HG03103 (cell line): ENCODE measurements around the gene BCL2L2.
"Not testable (repeated sequence)": the region's sequence is repeated elsewhere in the genome, so short reads cannot be mapped to it uniquely, and the experiment has no call there.

Experiments used
- ATAC-seq: cut with Tn5 transposase; IDR thresholded peaks from one replicate; pipeline ENCODE4 v1.9.1; 2021; ENCODE audit warnings: low read depth; ENCODE audit not compliant: unreplicated experiment

Gene BCL2L2

DNA sequence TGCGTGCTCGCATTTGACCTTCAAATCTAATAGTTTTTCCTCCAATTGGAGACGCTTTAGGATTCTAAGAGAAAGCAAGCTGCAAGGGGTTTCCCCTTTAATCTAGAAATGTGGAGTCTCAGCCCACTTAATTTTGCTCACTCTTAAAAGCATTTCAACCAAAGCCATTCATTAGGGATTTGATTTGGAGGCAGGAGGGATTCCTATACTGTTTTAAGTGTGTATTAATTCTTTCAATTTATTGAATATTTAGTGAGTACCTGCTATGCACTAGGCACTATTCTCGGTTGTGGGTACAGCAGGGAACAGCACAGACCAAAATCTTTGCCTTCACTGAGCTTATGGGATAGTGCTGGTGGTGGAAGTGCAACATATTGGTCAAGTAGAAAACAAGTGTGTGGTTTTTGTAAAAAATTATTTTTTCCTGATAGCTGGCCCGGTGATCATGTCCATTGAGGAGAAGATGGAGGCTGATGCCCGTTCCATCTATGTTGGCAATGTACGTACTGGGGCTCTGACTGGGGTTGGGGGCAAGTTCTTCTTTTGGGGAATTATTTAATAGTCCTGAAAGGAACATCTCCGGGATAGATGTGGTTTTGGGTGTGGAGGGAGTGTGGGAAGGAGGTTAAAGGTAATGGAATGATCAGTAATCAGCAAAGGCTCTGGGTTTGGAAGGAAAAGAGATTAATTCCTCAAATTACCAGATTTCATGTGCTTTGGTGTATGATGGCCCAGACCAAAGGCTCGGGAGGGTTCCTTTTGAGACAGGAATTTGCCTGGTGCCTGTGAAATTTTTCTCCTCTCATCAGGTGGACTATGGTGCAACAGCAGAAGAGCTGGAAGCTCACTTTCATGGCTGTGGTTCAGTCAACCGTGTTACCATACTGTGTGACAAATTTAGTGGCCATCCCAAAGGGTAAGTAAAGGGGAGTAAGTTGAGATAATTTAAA lies 16.2 kb downstream of the BCL2L2 start:
- ATAC-seq: no peak

DNA sequence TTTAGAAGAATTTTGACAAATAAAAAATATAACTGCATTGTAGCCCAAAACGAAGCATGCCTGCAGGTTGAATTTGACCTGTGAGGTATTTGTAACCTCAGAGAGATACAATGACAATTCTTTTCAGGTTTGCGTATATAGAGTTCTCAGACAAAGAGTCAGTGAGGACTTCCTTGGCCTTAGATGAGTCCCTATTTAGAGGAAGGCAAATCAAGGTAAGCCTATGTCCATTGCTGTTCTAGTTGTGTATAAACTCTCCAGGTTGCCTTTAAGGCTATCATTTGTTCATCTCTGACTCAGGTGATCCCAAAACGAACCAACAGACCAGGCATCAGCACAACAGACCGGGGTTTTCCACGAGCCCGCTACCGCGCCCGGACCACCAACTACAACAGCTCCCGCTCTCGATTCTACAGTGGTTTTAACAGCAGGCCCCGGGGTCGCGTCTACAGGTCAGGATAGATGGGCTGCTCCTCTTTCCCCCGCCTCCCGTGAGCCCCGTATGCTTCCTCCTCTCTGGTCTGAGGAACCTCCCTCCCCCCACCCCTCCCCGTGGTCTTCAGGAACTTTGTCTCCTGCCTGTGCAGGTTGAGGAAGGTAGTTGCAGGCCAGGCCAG lies 17.3 kb downstream of the BCL2L2 start:
- ATAC-seq: no peak

DNA sequence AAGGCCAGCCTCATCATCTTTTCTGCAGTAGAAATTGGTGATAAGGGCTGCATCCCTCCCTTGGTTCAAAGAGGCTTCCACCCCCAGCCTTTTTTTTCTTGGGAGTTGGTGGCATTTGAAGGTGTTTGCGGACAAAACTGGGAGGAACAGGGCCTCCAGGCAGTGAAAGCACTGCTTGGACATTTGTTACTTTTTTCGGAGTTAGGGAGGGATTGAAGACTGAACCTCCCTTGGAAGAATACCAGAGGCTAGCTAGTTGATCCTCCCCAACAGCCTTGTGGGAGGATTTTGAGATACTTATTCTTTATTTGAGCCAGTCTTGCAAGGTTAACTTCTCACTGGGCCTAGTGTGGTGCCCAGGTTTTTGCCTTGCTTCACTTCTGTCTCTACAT lies 17.8 kb downstream of the BCL2L2 start:
- ATAC-seq: no peak

DNA sequence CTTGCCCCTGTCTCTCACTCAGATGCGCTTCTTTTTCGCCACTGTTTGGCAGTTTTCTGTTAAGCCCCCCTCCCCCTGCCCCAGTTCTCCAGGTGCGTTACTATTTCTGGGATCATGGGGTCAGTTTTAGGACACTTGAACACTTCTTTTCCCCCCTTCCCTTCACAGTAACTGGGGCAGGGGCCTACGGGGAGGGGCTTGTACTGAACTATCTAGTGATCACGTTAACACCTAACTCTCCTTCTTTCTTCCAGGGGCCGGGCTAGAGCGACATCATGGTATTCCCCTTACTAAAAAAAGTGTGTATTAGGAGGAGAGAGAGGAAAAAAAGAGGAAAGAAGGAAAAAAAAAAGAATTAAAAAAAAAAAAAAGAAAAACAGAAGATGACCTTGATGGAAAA lies 18.4 kb downstream of the BCL2L2 start:
- no peak for ATAC-seq

DNA sequence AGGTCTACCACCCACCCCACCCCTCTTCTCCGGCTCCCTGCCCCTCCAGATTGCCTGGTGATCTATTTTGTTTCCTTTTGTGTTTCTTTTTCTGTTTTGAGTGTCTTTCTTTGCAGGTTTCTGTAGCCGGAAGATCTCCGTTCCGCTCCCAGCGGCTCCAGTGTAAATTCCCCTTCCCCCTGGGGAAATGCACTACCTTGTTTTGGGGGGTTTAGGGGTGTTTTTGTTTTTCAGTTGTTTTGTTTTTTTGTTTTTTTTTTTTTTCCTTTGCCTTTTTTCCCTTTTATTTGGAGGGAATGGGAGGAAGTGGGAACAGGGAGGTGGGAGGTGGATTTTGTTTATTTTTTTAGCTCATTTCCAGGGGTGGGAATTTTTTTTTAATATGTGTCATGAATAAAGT lies 19.1 kb downstream of the BCL2L2 start:
- ATAC-seq: not testable (repeated sequence)

DNA sequence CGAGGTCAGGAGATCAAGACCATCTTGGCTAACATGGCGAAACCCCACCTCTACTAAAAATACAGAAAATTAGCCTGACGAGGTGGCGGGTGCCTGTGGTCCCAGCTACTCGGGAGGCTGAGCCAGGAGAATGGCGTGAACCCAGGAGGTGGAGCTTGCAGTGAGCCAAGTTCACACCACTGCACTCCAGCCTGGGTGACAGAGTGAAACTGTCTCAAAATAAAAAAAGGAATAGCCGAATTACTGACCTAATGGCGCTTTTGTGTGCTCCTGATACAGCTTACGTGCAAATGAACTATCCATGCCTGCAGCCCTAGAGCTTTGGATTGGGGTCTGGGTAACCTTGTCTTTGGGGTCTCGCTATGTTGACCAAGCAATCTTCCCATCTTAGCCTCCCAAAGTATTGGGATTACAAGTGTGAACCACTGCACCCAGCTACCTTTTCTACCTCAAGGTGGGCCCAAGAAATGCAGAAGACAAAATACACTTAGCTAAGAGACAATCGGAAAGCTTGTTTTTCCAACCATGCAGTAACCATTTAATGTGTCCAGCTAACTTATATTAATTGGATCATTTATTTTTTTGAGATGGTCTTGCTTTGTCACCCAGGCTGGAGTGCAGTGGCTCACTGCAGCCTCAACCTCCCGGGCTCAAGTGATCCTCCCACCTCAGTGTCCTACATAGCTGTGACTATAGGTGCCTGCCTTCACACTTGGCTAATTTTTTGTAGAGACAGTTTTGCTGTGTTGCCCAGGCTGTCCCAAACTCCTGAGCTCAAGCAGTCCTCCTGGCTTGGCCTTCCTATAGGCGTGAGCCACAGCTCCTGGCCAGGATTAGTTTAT lies 20.1 kb downstream of the BCL2L2 start:
- ATAC-seq: no peak

DNA sequence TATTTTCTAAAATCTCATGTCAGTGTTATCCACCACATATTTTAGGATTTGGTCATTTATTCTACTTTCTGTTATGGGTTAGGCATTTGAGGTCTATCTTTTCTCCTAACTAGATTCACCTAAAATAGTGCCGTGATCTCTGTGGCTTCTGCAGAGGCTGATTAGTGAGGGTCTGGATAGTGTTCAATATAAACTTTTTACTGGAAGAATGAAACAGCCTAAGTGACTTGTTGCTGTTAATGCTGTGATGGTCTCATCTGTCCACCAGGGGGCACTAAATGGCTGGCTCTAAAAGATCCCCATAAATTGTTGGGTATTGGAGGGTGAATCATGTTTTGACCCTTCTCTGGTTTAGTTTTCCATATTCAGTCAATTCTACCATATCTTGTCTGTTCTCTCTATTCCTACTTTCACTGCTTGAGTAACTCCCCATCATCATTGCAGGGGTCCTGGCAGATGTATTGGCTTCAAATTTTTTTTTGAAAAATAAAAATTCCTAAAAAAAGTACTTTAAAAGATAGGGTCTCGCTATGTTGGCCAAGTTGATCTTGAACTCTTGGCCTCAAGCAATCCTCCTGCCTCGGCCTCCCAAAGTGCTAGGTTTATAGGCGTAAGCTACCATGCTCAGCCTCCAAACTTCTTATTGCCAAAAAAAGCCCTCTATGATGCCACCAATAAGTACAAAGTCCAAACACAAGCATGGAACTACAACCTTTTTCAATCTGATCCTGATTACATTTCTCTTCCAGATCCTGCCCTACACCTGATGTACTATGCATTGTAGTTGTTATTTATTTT lies 21.5 kb downstream of the BCL2L2 start:
- ATAC-seq: no peak

DNA sequence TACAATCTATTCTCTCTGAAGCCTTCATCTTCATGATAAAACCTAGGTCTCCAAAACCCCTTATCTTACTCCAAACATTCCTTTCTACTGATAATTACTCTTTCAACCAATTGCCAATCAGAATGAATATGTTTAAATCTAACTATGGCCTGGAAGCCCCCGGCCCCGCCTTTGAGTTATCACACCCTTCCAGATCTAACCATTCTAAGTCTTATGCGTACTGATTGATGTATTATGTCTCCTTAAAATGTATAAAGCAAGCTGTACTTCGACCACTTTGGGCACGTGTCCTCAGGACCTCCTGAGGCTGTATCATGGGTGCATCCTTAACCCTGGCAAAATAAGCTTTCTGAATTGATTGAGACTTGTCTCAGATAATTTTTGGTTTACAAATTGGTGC lies 29.0 kb downstream of the BCL2L2 start:
- no peak for ATAC-seq

DNA sequence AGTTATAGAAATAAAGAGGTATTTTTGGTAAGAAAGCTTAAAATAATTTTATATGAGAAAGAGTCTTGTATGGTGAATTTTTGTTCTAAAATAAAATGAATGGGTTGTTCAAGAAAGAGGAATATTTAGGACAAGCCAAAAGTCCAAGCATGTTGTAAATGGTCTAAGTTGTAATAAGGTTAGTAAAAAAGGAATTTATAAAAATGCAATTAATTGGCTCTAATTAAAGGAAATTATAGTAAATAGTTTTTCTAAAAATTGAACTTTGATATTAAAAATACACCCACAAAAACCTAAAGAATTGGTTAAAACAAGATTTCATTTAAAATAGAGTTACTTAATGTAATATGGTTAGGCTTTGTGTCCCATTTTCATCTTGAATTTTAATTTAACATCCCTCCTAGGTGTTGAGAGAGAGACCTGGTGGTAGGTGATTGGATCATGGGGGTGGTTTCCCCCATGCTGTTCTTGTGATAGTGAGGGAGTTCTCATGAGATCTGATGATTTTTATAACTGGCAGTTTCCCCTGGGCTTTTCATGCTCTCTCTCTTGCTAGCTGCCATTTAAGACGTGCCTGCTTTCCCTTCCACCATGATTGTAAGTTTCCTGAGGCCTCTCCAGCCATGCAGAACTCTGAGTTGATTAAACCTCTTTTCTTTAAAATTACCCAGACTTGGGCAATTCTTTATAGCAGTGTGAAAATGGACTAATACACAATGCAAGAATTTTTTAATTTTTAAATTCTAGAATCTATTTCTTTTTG lies 33.1 kb downstream of the BCL2L2 start:
- ATAC-seq: no peak

DNA sequence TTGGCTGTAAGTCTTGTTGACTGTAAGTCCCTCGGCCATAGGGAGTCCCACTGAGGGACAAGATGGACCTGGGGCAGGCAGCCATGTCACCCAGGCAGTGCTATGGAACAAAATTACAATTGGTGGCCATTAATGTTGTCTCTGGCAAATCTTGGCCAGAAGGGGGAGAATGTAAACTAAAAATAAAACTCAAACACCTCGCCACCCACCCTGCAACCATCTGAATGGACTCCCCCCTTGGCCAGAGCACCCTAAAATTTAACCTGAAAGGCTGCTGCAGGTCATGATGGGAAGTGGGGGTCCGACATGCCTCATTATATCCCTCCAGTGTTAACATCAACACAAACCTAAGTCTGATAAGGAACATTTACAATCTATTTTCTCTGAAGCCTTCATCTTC lies 37.8 kb downstream of the BCL2L2 start:
- ATAC-seq: no peak

DNA sequence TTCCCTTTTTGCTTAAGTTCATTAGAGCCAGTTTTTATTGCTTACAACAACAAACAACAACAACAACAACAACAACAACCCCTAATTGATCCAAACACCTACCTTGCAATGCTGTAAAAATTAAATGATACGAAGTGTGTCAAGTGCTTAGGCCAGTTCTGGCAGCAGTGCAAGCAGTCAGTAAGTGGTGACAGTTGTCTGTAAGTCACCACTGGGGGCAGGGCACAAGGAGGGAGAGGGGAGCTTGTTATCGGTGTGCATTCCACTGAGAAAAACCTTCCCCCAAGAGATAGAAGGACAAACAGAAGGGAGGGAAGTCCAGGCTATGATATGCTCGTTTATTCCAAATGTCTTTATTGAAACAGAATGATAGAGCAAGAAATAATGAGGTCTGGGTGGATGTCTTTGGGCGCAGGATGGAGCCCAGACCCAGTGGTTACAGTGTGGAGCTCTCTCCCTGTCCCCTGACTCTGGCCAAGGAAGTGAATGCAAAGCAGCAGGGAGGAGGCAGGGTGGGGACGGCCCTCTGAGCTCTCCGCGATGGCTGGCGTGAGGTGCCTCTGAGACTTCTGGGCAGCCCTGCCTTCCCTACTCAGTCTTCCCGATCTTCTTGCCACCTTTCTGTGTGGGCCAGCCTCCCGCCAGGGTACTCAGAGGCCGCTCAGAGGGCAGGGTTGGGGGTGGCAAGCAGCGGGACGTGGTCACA lies 39.5 kb downstream of the BCL2L2 start:
- no peak for ATAC-seq

DNA sequence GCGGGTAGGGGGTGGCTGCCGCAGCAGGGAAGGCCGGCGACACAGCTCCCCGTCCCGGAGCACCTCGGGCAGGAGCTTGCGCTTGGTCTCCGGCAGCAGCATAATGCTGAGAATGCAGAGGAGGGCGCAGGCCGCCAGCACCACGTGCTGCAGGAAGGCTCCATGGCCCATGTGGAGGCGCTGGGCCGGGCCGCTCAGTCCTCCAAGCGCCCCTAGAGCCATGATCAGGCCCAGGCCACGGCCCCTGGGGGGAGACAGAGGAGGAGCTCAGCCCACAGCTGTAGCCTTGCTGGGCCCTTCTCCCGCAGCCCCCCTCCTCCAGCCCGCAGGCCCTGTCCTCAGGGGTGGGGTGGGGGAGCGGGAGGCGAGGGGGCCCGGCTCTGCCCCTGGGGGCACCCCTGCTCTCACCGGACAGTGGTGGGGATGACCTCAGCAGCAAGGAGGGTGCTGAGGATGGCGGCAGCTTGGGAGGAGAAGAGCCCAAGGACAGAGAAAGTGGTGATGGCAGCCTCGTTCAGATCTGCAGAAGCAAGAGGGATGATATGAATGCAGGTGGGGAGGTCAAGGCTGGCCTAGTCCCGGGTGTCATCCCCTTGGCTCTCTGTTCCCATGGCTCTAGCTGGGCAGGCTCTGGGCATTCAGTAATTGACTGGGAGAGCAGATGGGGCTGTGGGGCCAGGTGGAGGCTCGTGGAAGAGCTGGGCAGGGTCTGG lies 40.2 kb downstream of the BCL2L2 start:
- no peak for ATAC-seq

DNA sequence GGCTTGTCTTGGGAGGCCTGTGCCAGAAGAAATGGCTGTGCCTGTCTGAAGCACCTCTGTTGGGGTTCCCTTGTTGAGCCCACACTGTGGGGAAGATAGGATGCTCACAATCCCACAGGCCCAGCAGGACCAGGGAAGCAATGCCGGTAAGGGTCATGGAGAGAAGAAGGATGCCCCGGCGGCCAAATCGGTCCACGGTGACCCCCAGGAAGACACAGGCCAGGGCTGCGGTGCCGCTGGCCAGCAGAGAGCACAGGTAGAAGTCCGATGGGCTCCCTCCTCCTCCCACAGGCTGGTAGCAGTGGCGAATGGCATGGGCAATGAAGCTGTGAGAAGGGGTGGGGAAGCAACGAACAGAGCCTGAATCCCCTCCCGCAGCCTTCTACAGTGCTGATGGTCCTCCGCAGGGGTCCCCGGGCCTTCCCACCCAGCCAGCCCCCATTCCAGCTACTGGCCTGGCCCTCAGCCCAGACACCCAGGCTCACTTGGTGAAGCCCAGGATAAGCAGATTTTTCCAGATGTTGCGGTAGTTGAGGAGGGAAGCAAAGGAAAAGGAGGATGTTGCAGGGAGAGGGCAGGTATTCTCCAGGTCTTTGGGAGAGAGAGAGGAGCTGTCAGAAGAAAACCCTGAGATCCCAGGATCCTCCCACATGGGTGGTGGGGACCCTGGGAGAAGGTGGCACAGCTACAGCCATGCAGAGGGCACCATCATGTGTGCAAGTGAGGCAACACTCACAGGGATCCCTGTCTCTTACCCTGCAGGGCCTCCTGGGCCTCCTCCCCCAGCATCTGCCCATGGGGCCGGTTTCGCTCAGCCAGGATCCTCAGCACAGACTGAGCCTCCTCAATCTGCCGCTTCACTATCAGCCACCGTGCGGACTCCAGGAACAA lies 41.0 kb downstream of the BCL2L2 start:
- ATAC-seq: no peak

DNA sequence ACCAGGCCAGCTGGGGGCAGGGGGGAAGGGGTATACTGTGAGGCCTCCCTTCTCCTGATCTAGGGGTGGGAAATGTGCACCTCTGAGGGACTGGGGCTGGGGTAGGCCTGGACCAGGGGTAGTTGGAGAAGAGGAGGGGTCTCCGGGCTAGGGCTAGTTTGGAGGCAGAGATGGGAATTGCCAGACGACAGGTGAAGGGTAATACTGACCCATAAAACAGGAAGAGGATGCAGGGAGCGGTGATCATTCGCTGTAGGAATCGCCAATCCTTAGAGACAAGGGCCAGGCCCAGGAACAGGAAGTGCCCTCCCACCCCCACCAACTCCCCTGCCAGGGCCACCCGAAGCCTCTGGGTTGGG lies 41.6 kb downstream of the BCL2L2 start:
- ATAC-seq: no peak

DNA sequence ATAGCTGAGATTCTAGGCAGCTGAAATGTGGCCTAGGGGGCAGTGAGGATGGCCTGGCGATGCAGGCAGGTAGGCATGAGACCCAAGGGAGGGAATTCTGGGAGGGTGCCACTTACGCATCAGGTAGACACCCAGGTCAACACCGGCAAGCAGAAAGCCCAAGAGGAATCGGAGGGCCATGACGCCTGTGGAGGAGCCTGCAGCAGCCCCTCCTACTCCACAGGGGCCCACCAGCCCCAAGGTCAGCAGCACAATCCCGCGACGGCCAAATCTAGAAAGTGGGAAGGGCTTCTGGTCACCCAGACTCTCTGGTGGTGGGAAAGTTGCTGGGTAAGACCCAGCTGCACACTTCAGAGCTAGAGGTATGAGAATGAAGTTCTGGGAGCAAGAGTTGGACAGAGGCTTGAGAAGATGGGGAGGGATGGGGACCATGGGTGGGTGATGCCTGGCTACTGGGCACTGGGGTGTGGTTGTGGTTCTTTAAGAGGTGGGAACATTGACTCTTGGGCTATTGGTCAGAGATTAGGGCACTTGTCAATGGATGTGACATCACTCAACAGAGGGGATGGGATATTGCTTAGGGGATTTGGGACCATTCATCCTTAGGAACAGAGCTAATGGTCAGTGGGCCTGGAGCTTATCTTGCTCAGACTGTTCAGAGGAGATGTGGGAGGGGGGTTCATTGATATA lies 42.7 kb downstream of the BCL2L2 start:
- ATAC-seq: no peak

DNA sequence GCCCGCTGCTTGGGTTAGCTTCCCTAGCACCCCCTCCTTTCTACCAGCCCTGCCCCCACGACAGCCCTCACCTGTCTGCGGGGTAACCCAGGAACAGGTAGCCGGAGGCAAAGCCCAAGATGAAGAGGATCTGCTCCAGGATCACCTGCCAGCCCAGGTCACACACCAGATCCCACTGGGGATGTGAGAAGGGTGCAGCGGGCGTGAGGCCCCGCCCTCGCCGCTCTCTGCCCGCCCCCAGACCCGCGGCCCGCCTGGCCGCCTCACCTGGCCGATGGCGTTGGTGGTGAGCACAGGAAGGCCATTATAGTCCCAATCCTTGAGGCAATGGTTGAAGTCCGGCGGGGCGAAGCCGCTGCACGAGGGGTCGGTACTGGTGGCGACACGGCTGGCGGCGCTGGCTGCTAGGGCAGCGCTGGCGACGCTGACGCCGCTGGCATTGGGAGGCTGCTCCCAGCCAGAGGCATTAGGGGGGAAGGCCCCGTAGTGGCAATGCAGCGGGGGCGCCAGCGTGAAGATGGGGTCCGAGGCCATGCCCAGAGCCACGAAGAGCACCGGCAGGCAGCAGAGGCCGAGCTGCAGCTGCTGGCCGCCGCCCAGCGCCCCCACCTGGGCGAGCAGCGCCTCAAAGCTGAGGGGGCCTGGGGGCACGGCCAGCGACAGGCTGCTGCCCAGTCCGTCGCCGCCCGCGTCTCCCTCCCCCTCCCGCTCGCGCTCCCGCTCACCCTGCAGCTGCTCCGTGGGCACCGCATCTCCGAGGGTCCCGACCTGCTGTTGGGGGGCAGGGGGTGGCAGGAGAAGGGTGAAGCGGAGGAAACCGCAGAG lies 45.3 kb downstream of the BCL2L2 start:
- no peak for ATAC-seq
